Putamen (tissue), 1 donor: ENCODE data around the gene POLN.

Experiments
- DNase-seq: peaks from one replicate; pipeline ENCODE4 v3.0.0-alpha.2; 2016; ENCODE audit warnings: low spot score

POLN gene

GRCh38 chr4:2262145-2262943 lies 20.4 kb upstream of the POLN start:
- DNase-seq = peak; percentile 99

- DNase-seq = no peak
Observed at GRCh38 chr4:2261853-2262144, 19.9 kb upstream of the POLN start, which contains the start of gene MXD4. Gene MXD4, minus strand, starts transcription at chr4:2262109. Its CDS starts 129 bp downstream, at chr4:2261980.

- no peak for DNase-seq
Observed at GRCh38 chr4:2261110-2261852, 19.4 kb upstream of the POLN start.

GRCh38 chr4:2260344-2261109 lies 18.6 kb upstream of the POLN start:
- no peak for DNase-seq

GRCh38 chr4:2259541-2260343 lies 17.8 kb upstream of the POLN start:
- DNase-seq = no peak

GRCh38 chr4:2259036-2259540 lies 17.2 kb upstream of the POLN start:
- DNase-seq = no peak

- DNase-seq = no peak
Observed at GRCh38 chr4:2258091-2259035, 16.4 kb upstream of the POLN start.

- DNase-seq = no peak
Observed at GRCh38 chr4:2257361-2258081, 15.6 kb upstream of the POLN start.

- no peak for DNase-seq
Observed at GRCh38 chr4:2256781-2257191, 14.9 kb upstream of the POLN start.

GRCh38 chr4:2256156-2256731 lies 14.3 kb upstream of the POLN start:
- no peak for DNase-seq

- peak; percentile 66 for DNase-seq
Observed at GRCh38 chr4:2255501-2256155, 13.7 kb upstream of the POLN start.

- no peak for DNase-seq
Observed at GRCh38 chr4:2254665-2255500, 13.0 kb upstream of the POLN start.

GRCh38 chr4:2253160-2254084 lies 11.5 kb upstream of the POLN start:
- DNase-seq = no peak

GRCh38 chr4:2252530-2253091 lies 10.7 kb upstream of the POLN start:
- no peak for DNase-seq

- DNase-seq = no peak
Observed at GRCh38 chr4:2251795-2252529, 10.0 kb upstream of the POLN start.
